Retinal pigment epithelial cell (primary cell): ENCODE results near the gene LATS1.

Experiments
- DNase-seq: peaks from one replicate; pipeline ENCODE4 v3.0.0-alpha.2; 2010; ENCODE audit warnings: low read depth
- H3K4me3 ChIP-seq: 2 replicates; pipeline ENCODE4 v1.5.1; 2011; ENCODE audit warnings: mild to moderate bottlenecking, low read length, control low read depth, moderate library complexity
- CTCF ChIP-seq: conservative IDR thresholded peaks from 2 replicates; pipeline ENCODE4 v1.5.1; 2011; ENCODE audit warnings: low read depth, low read length, control low read depth, inconsistent platforms

Gene LATS1

GRCh38 chr6:149628875-149629510 lies 88.9 kb downstream of the LATS1 start:
- no peak for DNase-seq
- TF ChIP-seq CTCF = no peak
- H3K4me3 ChIP-seq = no peak overlapping the region

- DNase-seq = no peak
- TF ChIP-seq CTCF = no peak
- H3K4me3 ChIP-seq = no peak overlapping the region
Measured at GRCh38 chr6:149627672-149628071, 90.2 kb downstream of the LATS1 start.

- no peak for TF ChIP-seq CTCF
- no peak for DNase-seq
Measured at GRCh38 chr6:149615805-149616204, 102.1 kb downstream of the LATS1 start.

GRCh38 chr6:149614337-149614736 lies 103.6 kb downstream of the LATS1 start:
- DNase-seq = peak; percentile 1
- no peak overlapping the region for H3K4me3 ChIP-seq
- no peak for TF ChIP-seq CTCF

More at GRCh38 chr6:149615805-149616204, 102.1 kb downstream of the LATS1 start:
- H3K4me3 ChIP-seq = no peak overlapping the region

DNA sequence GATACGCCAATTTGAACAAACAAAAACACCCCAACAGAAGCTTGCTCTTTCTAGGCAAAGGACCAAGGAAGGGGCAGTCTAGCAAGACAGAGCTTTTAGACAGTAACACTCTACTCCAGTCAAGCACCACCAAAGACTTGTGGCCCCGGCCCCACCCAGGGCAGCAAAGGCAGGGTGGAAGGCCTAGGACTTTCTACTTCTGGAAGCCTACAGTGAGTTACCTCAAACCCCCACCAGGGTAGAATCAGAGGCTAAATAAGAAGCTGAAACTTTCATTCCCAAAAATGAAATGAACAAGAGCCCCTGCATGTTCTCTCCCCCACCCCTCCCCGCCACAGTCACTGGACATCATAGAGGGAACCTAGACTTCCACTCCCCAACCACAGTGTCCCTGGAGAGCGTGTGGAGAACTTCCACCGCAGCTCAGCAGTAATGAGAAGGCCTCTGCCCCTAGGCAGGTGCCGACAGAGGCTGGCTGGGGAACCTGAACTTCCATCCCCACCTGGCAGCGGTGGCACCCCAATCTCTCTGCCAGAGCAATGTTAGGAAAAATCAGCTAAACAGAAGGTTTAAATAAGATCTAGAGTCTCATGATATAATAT lies 109.4 kb downstream of the LATS1 start:
- no peak overlapping the region for H3K4me3 ChIP-seq
- TF ChIP-seq CTCF = no peak
- DNase-seq = no peak
